ENCODE data around the gene GMPR2. TPM values are rescaled to one million over a fixed set of nuclear protein-coding genes. Genes with fewer than 3 reads are reported as not detected.
A peak's percentile ranks its signal among the peaks of the same experiment; 100 is the strongest.

Gene GMPR2
- total RNA-seq, 1 donor from 2014 or later, result 73.2 TPM

GRCh38 chr14:24231263-24232120 is 1.2 kb upstream of the GMPR2 start:
- H3K4me1 ChIP-seq, result peaks cover 25% of the 10 kb centered on the region
- H3K27ac ChIP-seq, result peak overlapping the region; percentile 91
- H3K36me3 ChIP-seq, result peaks cover 28% of the 10 kb centered on the region
- peak overlapping the region; percentile 80 for H3K4me3 ChIP-seq
- TF ChIP-seq CTCF (IDR thresholded peaks at IDR 0.05), result no peak
- no peak for DNase-seq
- H3K27me3 ChIP-seq, result no peaks in the 10 kb centered on the region
- no peaks in the 10 kb centered on the region for H3K9me3 ChIP-seq
- ATAC-seq, result peak; percentile 1
- intact Hi-C loops (cut with DNase I), result no loop called here

GRCh38 chr14:24232121-24232644 is 546 bp upstream of the GMPR2 start, which contains the start of gene NEDD8:
NEDD8 (minus strand) TSS chr14:24232367; CDS start chr14:24232267, 100 bp downstream.
- H3K4me3 ChIP-seq, result peak within 1 kb of the TSS; percentile 80
- no peaks in the 10 kb centered on the region for H3K9me3 ChIP-seq
- ATAC-seq (peak; percentile 93), DNase-seq (peak; percentile 94)
- peak within 1 kb of the TSS; percentile 91 for H3K27ac ChIP-seq
- no peaks in the 10 kb centered on the region for H3K27me3 ChIP-seq
- H3K36me3 ChIP-seq, result peaks cover 34% of the 10 kb centered on the region
- intact Hi-C loops (cut with DNase I), result no loop called here
- TF ChIP-seq CTCF (IDR thresholded peaks at IDR 0.05), result no peak
- peaks cover 25% of the 10 kb centered on the region for H3K4me1 ChIP-seq

GRCh38 chr14:24233538-24233866 is 773 bp downstream of the GMPR2 start:
- TF ChIP-seq CTCF (IDR thresholded peaks at IDR 0.05), result no peak
- DNase-seq (no peak), ATAC-seq (no peak)
- Histone ChIP-seq H3K4me3 (peak overlapping the region; percentile 80), H3K36me3 (peaks cover 34% of the 10 kb centered on the region), H3K27ac (peak overlapping the region; percentile 91), H3K27me3 (no peaks in the 10 kb centered on the region), H3K9me3 (no peaks in the 10 kb centered on the region), H3K4me1 (peaks cover 25% of the 10 kb centered on the region)
- intact Hi-C loops (cut with DNase I), result no loop called here

GRCh38 chr14:24234095-24235005 is 1.6 kb downstream of the GMPR2 start:
- peak overlapping the region; percentile 6 for H3K27ac ChIP-seq

More at GRCh38 chr14:24234095-24235005, 1.6 kb downstream of the GMPR2 start:
- DNase-seq, result no peak
- no peaks in the 10 kb centered on the region for H3K27me3 ChIP-seq
- no peak for TF ChIP-seq CTCF (IDR thresholded peaks at IDR 0.05)
- ATAC-seq, result no peak
- H3K9me3 ChIP-seq, result no peaks in the 10 kb centered on the region
- intact Hi-C loops (cut with DNase I), result no loop called here
- H3K4me3 ChIP-seq, result no peak overlapping the region
- H3K36me3 ChIP-seq, result peaks cover 43% of the 10 kb centered on the region
- peaks cover 34% of the 10 kb centered on the region for H3K4me1 ChIP-seq

Measured in upper lobe of right lung (tissue), 1 donor.